KG1 (cell line): ENCODE data around the gene ZMAT3.
"Not testable (repeated sequence)": the region's sequence is repeated elsewhere in the genome, so short reads cannot be mapped to it uniquely, and the experiment has no call there.

Experiments used
- DNase-seq: peaks from one replicate; lab custom pipeline; 2025; lab: John Stamatoyannopoulos, UW

ZMAT3 gene, protein sequence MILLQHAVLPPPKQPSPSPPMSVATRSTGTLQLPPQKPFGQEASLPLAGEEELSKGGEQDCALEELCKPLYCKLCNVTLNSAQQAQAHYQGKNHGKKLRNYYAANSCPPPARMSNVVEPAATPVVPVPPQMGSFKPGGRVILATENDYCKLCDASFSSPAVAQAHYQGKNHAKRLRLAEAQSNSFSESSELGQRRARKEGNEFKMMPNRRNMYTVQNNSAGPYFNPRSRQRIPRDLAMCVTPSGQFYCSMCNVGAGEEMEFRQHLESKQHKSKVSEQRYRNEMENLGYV

DNA sequence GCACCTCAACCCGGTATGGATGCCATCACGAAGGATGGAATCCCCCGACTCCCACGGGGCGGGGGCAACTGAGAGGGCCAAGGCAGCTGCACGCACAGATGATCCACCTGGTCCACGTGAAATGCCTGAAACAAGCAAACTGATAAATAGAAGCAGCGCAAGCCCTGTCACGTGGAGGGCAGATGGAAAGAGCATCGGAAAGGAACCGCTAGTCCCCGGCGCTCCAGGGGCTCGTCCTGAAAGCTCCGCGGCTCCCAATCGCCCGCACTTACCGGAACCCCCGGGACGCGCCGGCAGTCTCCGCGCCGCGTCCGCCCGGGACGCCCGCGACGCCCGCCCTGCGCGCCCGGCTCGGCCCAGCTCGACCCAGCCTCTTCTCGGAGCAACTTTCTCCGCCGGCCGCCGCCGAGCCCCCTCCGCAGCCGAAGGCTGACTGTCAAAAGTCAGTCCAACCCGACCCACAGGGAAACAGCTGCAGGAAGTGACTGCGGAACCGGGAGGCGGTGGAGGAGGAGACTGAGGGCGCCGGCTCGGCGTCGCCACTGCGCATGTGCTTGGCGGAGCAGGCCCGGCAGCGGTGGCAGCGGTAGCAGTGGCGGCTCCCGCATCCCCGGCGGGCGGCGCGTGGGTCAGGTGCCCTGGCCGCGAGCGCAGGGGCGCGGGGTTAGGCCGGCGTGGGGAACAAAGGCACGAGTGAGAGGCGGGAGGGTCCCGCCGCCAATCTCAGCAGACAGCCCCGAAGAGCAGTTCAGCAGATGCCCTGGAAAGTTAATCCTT is at the start of gene ZMAT3:
Gene ZMAT3 (minus strand): TSS at position 487 of the 777 bp plus-strand sequence. CDS start 4,057 bp downstream, outside the sequence.
- peak; percentile 41 for DNase-seq

DNA sequence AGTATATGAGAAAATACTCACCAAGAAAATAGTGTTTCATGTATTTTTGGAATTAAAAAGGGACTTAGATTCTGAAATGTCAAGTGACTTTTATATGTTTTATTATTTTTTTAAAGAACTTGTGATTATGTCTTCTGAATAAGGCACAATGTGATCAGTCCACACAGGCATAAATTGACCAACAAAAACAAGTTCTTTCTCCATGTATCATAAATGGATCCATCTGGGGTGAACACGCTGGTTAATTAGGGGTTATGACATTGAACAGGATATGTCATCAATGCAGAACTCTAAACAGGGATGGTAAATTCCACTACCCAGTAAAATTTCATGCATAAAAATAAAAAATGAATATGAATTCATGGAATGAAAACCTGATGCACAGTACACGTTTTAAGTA is 45.2 kb upstream of the ZMAT3 start:
- DNase-seq, result no peak

DNA sequence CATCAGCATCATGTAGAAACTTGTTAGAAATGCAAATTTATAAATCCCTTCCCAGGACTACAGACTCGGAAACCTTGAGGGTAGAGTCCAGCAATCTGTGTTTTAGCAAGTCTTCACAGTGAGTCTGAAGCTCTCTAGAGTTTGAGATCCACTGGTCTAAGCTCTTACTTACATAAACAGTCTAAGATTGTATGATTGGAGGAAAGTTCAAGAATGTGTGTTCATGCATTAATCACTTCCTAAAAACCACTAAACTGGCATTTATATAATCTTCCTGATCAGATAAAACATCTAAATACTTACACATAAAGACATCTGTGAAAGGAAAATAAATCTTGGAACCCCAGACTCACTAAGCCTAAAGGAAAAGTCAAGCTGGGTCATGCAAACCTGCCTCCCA is 43.8 kb upstream of the ZMAT3 start:
- DNase-seq, result not testable (repeated sequence)

DNA sequence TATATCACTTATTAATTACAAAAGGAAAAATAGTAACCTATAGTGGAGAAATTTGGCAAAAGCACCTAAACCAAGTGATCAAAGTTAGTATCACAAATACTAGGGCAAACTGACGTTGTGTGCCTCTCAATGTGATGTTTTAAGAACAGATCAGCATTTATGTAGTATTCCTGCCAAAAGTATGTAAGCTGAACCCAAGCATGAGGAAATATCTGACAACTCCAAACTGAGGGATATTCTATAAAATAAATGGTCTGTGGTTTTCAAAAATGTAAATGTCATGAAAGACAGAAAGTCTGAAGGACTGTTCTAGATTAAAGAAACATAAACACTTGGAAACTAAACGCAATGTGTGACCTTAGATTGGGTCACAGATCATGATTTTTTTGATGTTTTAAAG is 42.3 kb upstream of the ZMAT3 start:
- DNase-seq, result no peak

DNA sequence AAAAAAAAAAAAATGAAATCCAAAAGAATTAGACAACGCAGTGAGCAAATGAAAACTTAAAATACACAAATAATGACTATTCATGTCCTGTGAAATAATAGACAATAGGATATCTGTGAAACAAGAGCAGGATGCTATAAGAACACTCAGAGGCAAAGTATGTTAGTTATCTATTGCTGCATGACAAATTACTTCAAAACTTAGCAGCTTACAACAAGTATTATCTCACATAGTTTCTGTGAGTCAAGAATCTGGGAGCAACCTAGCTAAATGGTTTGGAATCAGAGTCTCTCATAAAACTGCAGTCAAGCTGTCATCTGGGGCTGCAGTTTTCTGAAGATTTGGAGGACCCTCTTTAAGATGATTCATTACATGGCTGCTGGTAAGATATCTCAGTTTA is 36.5 kb upstream of the ZMAT3 start:
- no peak for DNase-seq

DNA sequence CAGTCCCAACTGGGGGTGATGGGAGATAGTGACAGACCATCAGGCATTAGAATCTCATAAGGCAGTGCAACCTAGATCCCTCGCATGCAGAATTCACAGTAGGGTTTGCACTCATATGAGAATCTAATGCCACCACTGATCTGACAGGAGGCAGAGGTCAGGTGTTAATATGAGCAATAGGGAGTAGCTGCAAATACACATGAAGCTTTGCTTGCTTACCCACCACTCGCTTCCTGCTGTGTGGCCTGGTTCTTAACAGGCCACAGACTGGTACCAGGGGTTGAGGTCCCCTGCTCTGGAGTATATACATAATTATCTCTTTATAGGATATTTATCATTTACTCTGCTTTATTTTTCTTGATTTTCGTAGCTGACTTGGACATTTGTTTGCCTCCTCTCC is 36.0 kb upstream of the ZMAT3 start:
- DNase-seq, result no peak

DNA sequence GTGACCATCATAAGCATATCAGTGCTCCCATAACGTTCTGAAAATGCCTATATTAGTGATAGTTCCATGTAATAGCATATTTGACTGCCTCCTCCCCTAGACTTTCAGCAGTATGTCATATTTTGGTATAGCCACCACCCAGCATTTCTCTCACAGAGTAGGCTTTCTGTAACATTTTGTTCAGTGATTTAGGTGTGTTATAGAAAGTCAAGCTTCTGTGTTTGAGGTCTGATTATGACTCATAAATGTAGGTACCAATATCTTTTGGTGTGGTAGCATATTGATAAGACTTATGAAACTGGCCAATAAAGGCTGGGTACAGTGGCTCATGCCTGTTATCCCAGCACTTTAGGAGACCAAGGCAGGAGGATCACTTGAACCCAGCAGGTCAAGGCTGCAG is 34.3 kb upstream of the ZMAT3 start:
- DNase-seq, result no peak

DNA sequence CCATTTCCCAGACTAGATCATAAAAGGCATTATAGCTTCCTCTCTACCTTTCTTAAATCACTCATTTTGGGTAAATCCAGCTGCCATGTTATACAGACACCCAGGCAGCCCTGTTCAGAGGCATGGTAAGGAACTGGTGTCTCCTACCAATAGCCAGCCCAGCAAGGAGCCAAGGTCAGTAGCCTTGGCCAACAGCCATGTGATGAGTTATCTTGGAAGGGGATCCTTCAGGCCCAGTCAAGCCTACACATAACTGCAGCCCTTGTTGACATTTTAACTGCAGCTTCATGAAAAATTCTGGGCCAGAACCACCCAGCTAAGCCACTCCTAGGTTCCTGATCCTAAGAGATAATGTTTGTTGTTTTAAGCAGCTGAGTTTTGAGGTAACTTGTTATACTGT is 29.0 kb upstream of the ZMAT3 start:
- DNase-seq, result no peak

DNA sequence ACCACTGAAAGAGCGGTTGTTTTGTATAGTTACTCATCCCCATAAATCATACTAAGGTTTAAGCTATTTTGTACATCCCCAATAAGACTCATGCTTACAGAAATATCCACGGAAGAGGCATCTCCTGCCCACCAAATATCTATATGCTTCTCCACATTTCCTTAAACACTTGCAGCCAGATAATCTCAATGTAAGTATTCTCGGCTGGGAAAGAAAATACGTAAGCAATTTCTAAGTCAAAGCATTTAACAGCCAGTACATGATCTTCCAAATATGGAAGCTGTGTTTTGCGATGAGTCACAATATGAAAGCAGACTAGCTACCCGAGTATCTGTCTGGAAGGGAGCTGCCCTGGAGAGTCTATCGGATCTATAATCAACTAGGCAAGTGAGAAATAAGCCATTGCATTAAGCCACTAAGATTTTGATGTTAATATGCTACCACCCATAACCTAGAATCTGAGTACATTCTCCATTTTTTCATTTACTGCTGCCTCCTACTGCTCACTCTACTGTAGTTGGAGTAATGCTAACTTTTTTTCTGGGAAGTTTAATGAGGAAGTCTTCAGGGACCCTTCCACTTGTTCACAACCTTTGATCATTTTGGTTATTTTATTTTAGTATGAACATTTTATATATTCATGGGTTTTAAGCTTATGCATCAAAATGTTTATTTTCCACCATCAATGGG is 26.9 kb upstream of the ZMAT3 start:
- DNase-seq, result no peak

DNA sequence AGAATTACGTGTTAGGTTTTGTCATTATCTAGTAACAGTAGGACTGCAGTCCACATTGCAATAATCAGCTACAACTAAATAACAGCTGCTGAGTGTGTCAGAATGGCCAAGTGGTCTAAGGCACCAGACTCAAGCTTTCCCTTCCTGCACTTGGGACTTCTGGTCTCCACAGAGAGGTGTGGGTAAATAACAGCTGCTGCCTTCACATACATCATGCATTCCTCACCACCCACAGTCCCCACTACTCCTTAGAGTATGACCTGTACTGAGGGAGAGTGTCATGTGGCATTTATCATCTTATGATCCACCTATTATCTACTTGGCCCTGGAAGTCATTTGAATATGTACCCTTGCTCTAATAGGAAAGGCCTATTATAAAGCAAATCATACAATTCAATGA is 22.2 kb upstream of the ZMAT3 start:
- no peak for DNase-seq

DNA sequence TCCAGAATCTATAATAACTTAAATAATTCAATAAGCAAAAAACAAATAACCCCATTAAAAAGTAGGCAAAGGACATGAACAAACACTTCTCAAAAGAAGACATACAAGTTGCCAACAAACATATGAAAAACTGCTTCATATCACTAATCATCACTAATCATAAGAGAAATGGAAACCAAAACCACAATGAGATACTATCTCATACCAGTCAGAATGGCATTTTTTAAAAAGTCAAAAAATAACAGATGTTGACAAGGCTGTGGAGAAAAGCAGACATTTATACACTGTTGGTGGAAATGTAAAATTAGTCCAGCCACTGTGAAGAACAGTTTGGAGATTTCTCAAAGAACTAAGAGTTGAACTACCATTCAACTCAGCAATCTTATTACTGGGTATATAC is 19.5 kb upstream of the ZMAT3 start:
- no peak for DNase-seq

DNA sequence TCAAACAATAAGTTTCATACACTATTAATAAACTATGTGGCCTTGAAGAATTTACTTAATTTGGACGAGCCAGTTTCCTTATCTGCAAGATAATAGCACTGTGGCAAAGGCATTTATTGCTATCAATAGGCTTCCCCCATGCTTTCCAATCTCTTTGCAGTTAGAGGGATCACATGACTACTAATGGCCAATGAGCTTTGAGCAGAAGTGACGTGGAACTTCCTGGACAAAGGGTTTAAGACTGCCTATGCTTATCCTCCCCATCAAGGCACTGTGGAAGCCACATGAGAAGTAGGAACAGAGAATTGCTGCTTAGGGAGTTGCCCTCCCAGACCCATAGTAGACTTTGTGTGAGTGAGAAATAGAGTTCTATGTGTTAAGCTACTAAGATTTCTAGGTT is 16.7 kb upstream of the ZMAT3 start:
- DNase-seq, result no peak

DNA sequence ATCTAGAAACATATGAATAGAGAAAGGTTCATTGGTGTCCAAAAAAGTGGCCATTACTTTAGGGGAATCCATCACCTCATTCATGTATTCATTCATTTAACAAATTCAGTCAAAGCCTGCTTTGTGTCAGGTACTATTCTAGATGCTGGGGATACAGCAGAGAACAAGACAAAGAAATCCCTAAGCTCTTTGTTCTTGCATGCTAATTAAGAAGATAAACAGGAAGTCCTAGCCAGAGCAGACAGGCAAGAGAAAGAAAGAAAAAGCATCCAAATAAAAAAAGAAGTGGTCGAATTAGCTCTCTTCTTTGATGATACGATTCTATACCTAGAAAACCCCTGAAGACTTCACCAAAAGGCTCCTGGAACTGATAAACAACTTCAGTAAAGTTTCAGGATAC is 12.4 kb upstream of the ZMAT3 start:
- DNase-seq, result no peak

DNA sequence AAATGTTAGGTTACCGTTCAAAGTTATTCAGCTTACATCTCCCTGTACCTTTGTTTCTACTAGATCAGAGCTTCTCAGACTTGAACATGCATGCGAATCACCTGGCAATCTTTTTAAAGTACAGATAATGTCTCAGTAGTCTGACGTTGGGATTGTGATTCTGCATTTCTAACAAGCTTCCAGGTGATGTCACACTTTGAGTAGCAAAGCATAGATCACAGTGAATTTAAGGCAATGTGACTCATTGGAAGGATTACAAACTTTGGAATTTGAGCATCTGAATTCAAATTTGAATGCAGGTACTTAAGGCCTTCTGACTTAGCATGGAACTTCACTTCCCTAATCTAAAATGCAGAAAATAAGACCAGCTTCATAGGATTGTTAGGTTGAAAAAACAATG is 10.8 kb upstream of the ZMAT3 start:
- DNase-seq, result no peak

DNA sequence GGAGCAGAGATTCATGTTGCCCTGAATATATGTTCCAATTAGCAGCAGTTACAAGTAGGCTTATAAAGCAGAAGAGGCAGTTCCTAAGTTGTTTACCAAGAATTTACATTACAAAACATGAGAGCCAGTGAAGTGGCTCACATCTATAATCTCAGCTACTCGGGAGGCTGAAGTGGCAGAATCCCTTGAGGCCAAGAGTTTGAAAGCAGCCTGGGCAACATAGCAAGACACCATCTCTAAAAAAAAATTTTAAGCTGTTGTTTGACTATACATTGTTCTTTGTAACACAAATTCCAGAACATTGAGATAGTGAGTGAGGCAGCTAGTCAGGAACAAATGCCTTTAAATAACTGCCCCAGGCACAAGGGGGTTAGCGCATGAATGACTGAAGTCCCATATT is 10.3 kb upstream of the ZMAT3 start:
- no peak for DNase-seq

DNA sequence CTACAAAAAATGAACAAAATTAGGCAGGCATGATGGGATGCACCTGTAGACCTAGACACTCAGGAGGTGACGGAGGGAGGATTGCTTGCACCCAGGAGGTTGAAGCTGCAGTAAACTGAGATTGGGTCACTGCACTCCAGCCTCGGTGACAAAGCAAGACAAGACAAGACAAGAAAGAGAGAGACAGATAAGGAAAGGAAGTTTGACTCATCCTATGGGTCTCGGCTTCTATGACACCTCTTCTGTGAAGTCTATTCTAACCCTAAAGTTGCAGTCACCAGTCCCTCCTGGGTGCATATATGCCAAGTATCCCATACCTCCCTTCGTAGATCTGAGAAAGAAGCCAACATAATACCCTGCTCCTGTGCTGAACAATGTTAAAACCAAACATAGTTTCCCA is 7.9 kb upstream of the ZMAT3 start:
- no peak for DNase-seq

DNA sequence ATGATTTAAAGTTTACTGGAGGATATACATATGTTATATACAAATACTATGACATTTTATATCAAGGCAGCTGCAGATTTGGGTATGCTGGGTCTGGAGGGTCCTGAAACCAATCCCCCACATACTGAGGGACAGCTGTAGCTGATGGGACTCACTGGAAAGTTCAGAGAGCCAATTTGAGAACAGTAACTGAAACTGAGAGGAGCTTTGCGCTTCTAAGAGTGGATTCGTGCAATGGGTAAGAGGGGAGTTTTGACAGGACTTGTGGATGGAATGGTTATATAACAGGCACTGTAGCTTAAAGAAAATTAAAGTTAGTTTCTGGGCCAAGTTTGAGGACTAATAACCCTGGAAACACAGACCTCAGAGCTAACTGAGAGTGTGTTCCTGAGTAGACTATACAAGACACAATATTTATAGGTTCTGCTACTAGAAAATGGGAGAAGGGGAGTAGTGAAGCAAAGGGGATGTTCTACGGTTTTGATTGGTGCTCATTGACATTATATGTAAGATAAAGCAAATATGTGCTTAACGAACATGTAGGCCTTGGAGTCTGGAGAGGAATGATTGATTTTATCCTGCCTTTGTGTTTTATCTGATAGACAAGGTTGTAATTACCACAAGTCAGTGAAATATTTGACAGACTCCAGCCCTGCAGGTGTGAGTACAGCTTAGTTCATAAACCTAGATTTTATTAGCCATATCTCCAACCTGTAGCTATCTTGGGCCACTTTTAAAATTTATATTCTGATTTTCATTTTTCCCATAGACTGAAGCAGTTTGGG is 4.8 kb upstream of the ZMAT3 start:
- DNase-seq, result no peak

DNA sequence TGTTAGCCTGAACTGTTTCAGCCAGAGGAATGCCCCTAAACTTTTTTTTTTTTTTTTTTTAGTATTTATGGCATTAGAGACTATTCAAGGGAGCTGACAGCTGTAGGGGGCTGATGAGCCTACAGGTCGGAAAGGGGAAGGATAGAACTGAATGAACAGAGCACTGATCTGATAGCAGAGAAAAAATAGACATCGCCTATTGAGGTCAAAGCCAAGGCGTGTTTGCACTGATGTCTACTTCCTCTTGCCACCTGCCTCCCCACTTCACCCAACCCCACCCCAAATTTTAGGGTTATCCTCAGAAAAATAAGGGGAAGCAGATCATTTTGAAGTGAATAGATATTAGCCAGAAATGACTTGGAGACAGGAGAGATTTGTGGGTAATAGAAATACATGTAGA is 3.0 kb upstream of the ZMAT3 start:
- DNase-seq, result peak; percentile 35

DNA sequence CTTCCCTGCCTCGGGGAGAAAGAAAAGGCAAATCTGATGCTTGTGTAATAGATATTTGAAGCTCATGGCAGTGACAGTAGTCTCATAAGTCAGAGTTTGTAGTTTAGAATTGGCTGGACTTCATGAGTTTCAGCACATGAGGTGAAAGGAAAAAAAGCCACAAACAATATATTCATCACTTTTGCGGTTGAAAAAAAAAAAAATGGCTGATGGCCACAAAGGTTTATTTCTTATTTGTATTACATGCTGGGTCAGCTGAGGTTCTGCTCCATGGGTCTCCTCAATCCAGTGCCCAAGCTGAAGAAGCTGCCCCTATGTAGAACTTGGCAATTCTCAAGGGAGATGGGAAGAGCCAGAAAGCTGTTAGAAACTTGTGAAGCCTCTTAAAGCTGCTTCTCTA is 2.2 kb upstream of the ZMAT3 start:
- no peak for DNase-seq

DNA sequence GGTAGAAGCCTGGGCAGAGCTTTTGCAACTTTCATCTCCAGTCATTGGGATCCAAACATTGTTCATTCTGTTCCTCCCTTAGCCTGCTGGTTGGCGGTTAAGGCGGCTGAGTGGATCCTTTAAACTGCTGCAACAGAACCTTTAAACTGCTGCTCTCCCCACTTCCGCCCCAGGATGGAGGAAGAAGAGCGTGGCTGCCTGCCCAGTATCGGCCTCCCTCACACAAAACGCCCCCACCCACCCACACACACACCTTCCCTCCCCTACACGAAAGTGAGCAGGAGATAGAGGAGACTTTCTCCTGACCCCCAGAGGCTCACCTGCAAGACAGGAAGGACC is 460 bp upstream of the ZMAT3 start:
- DNase-seq, result no peak

DNA sequence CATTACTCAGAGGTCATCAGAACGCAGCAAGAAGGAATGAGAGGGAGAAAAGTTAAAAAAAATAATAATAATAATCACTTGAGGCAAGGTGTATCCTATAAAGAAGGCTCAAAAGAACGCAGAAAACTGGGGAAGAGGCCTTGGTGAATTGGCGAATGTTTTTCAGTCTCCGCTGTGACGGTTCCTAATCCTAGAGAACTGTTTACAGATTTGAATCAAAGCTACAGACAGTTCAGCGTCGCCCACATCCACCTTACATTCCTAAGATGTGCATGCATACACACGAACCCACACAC is 634 bp downstream of the ZMAT3 start:
- DNase-seq, result no peak

DNA sequence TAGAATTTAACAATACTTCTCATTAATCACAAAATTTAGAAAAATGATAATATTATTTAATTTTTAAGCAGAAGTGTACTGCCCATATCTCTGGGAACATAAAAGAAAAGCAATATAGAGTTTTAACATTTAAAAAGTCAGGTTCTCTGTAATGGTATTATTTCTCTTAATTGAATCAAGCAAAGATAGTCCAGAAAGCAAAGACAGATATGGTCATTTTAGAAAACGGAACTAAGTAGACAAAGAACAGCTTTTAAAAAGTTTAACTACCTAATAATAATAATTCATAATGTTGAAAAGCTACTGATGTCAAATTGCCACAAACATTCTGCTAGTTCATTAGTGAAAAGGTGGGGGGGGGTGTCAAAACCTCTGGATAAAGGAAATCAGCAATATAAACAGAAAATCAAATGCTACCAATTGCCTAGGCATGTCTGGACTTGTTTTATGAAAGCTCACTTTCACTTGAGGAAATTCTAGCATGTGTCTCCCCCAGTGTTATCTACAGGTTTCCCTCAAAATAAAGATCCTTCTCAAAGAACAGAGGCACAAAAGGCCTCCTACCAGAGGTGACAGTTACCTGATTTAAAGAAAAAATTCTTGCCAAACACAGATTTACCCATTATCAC is 1.7 kb downstream of the ZMAT3 start:
- no peak for DNase-seq
